ENCODE data around the gene RABAC1.
"Not testable (repeated sequence)": the region's sequence is repeated elsewhere in the genome, so short reads cannot be mapped to it uniquely, and the experiment has no call there.

Gene RABAC1

GRCh38 chr19:41927497-41928192, 31.5 kb downstream of the RABAC1 start:
- DNase-seq = no peak

DNA sequence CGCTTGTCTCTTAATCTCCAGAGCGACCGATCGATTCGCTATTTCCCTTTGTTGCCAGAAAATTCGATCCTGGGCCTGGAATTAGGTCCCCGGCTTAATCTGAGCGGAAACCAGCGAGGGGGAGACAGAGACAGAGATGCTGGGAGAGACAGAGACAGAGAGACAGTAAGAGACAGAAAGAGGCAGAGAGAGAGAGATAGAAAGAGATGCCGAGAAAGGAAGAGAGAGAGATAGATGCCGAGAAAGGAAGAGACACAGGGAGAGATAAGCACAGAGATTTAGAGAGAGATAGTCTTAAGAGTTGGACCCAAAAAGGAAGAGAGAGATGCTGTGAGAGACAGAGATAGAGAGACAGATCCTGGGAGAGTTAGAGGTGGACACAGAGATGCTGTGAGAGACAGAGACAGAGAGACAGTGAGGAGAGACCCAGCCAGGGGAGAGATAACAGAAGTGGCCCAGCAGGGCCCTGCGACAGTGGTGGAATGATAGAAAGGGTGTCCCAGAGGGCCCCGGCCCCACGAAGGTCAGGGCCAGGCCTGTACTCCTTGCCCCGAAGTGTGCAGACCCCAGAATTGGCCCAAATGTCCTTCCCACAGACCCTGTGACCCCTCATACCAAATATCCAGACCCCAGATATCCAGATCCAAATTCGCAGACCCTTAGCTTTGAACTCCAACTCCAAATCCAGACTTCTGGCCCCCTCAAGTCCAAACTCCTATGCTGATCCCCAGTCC, 32.2 kb downstream of the RABAC1 start:
- DNase-seq = no peak

DNA sequence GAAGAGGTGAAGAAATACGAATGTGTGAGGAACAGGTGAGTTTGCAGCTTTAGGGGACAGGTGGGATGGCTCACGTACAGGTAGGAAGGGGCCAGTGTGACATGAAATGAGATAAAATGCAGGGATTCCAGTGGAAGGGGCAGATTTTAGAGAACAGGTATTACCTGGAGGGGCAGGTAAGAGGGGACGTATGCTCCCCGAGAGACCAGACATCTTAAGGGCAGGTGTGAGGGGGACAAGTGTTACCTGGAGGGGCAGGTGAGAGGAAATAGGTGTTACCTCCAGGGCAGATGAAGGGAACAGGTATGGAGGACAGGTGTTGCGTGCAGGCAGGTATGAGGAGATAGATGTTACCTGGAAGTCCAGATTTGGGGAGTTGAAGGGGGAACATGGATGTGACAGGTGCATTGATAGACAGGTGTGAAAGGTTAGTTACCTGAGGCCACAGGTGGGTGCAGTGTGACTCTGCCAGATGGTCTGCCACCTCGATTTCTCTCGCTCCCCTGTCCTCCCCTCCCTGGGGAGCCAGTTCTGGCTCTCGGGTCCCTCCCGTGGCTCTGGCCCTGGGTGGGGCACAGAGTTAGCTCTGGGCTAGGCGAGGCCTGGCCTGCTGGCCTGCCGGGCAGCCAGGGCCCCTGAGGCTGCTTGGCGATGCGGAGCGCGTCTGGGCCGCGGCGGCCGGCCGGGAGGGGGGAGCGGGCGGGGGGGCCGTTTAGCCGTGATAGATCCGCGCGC, 32.9 kb downstream of the RABAC1 start:
- DNase-seq = no peak

GRCh38 chr19:41925208-41926003, 33.7 kb downstream of the RABAC1 start:
- no peak for DNase-seq

GRCh38 chr19:41924151-41925145, 34.7 kb downstream of the RABAC1 start:
- no peak for DNase-seq

DNA sequence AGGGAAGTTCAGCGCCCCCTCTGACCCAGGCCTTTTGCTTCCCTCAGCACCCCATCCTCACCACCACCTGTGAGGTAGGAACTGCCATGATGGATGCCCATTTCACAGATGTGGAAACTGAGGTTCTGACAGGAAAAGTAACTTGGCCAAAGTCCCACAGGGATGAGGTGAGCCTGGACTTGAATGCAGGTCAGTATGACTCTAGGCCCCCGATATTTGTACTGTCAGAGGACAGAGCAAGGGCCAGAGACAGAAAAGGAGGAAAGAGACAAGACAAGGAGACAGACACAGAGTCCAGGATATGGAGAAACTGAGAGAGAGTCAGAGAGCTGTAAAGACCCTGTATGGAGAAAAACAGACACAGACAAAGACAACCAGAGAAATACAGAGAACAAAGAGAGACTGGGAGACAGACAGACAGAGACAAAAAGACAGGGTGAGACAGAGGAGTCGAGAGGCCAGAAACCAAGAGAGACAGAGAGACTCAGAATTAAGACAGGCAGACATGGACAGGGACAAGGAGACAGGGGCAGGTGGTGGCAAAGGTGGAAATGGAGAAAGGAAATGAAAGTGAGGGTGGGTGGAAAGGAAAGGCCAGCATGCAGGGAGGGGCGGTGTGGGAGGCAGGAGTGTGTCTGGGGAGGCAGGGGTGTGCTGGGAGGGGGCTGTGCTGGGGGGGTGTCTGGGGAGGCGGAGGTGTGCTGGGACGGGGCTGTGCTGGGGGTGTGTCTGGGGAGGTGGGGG, 35.9 kb downstream of the RABAC1 start:
- DNase-seq = no peak

- no peak for DNase-seq
Measured at GRCh38 chr19:41922585-41922984, 36.5 kb downstream of the RABAC1 start.

- no peak for DNase-seq
Measured at GRCh38 chr19:41921577-41922576, 37.2 kb downstream of the RABAC1 start.

DNA sequence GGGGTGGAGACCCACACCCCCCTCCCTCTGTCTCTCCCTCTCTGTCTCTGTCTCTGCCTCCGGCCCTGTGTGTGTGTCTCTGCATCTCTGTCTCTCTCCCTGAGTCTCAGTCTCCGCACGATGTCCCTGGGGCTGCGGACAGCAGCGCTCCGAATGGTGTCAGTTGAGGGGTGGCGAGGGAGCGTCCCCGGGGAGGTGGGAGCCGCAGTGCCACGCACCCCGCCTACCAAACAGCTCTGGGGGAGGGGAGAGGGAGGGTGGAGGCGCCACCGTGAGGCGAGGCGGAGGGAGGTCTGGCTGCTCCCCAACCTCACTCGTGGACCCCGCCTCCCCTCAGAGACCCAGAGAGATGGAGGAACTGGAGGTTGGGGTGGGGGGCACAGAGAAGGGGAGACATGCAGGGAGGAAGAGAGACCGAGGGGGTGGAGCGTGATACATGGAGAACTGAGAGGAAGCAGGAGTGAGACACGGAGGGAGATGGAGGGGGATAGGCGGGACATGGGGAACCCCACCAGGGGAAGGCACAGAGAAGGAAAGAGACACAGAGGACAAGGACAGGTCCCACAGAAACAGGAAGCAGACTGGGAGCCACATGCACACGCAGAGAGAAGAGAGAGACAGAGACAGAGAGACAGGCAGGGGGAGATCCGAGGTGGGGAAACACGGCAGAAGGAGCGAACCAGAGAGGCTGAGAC, 38.1 kb downstream of the RABAC1 start:
- no peak for DNase-seq

GRCh38 chr19:41919948-41920712, 39.0 kb downstream of the RABAC1 start:
- no peak for DNase-seq

DNA sequence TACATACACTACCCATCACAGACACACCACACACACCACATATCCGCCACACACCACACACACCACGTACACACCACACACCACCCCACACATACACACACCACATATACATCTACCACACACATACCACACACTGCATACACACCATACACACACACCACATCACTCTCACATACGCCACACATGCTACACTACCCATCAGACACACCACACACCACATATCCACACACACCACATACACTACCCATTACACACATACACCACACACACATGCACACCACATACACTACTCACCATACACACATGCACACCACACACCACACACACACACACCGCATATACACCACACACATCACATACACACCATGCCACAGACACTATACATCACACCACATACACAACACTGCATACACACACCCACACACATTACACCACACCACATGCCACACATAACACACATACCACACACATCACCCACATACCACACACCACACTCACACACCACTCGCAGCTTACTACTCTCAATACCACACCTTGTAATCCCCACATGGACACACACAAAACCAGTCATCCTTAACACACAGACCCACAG, 40.4 kb downstream of the RABAC1 start:
- DNase-seq = no peak

GRCh38 chr19:41918095-41918494, 41.0 kb downstream of the RABAC1 start:
- DNase-seq = no peak

DNA sequence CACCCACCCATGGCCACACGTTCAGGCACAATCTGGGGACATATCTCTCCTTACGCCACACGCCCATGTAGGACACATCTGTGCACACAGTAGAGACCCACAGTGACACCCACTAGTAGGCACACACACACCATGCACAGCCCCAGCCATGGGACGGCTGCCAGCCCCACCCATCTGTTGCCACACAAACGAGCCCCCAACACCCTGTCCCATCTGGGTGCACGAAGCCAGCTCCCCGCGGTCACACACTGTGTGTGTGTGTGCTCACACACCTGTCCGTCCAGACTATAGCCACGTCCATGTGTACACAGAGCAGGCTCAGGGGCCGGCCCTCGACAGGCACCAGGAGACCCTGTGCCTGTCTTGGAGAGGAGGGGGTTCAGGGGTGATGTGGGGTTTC, 41.4 kb downstream of the RABAC1 start:
- no peak for DNase-seq

- DNase-seq = no peak
Measured at GRCh38 chr19:41915776-41916414, 43.2 kb downstream of the RABAC1 start.

- no peak for DNase-seq
Measured at GRCh38 chr19:41915021-41915775, 43.9 kb downstream of the RABAC1 start.

GRCh38 chr19:41914424-41914834, 44.7 kb downstream of the RABAC1 start:
- not testable (repeated sequence) for DNase-seq

Data from SW 1271 (cell line).